ENCODE data around the gene MYT1. TPM values are rescaled to one million over a fixed set of nuclear protein-coding genes. Genes with fewer than 3 reads are reported as not detected.

Gene MYT1
- total RNA-seq, 4 donors from 2014 or later: not detected

- Histone ChIP-seq H3K27me3 (peaks cover 0 to 56% (median 3%) of the 10 kb centered on the region in 4 donors), H3K9me3 (no peaks in the 10 kb centered on the region), H3K4me1 (no peaks in the 10 kb centered on the region), H3K4me3 (no peak overlapping the region), H3K36me3 (no peaks in the 10 kb centered on the region), H3K27ac (replicated peaks in 1 of 4) (no peak overlapping the region)
- WGBS: 64% methylated on average over 20 of the region's 24 CpGs
- intact Hi-C loops (cut with DNase I): no loop called here
- DNase-seq (ENCODE audit: extremely low spot score): no peak
- TF ChIP-seq CTCF (IDR thresholded peaks at IDR 0.05): no peak
- TF ChIP-seq EP300 (IDR thresholded peaks at IDR 0.05): no peak
- no peak for TF ChIP-seq POLR2AphosphoS5 (IDR thresholded peaks at IDR 0.05)
- no peak for TF ChIP-seq POLR2A (IDR thresholded peaks at IDR 0.05; ENCODE audit: low read depth)
Measured at GRCh38 chr20:64151633-64152530, 12.4 kb upstream of the MYT1 start.

- Histone ChIP-seq H3K27me3 (peaks cover 0 to 56% (median 3%) of the 10 kb centered on the region in 4 donors), H3K36me3 (no peaks in the 10 kb centered on the region), H3K27ac (replicated peaks in 1 of 4) (no peak overlapping the region), H3K4me3 (no peak overlapping the region), H3K4me1 (no peaks in the 10 kb centered on the region), H3K9me3 (no peaks in the 10 kb centered on the region)
- no peak for TF ChIP-seq CTCF (IDR thresholded peaks at IDR 0.05)
- TF ChIP-seq POLR2AphosphoS5 (IDR thresholded peaks at IDR 0.05): no peak
- no peak for TF ChIP-seq EP300 (IDR thresholded peaks at IDR 0.05)
- TF ChIP-seq POLR2A (IDR thresholded peaks at IDR 0.05; ENCODE audit: low read depth): no peak
- DNase-seq (ENCODE audit: extremely low spot score): no peak
- intact Hi-C loops (cut with DNase I): no loop called here
- 83% methylated on average over 8 of the region's 9 CpGs for WGBS
Measured at GRCh38 chr20:64152906-64153305, 11.3 kb upstream of the MYT1 start.

DNA sequence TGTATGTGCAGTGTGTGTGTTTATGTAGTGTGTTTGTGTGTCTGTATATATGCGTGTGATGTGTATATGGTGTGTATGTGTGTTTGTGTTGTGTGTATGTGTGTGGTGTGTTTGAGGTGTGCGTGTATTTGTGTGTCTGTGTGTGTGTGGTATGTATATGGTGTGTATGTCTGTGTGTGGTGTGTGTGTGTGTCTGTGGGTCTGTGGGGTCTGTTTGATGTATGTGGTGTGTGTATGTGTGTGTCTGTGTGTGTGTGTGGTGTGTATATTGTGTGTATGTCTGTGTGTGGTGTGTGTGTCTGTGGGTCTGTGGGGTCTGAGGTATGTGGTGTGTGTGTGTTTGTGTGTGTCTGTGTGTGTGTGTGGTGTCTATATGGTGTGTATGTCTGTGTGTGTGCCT is 10.8 kb upstream of the MYT1 start:
- TF ChIP-seq POLR2AphosphoS5 (IDR thresholded peaks at IDR 0.05) (no peak), EP300 (IDR thresholded peaks at IDR 0.05) (no peak), CTCF (IDR thresholded peaks at IDR 0.05) (no peak), POLR2A (IDR thresholded peaks at IDR 0.05; ENCODE audit: low read depth) (no peak)

GRCh38 chr20:64153861-64154589 is 10.2 kb upstream of the MYT1 start:
- no peak for TF ChIP-seq CTCF (IDR thresholded peaks at IDR 0.05)
- Histone ChIP-seq H3K9me3 (no peaks in the 10 kb centered on the region), H3K27ac (replicated peaks in 1 of 4) (no peak overlapping the region), H3K4me1 (no peaks in the 10 kb centered on the region), H3K36me3 (no peaks in the 10 kb centered on the region), H3K27me3 (peaks cover 0 to 67% (median 5%) of the 10 kb centered on the region in 4 donors), H3K4me3 (no peak overlapping the region)
- intact Hi-C loops (cut with DNase I): no loop called here
- 82% methylated on average over 20 of the region's 20 CpGs for WGBS
- no peak for DNase-seq (ENCODE audit: extremely low spot score)

More for the DNA sequence above, 10.8 kb upstream of the MYT1 start:
- WGBS: 60% methylated on average over 2 of the region's 2 CpGs
- Histone ChIP-seq H3K27me3 (peaks cover 0 to 61% (median 3%) of the 10 kb centered on the region in 4 donors), H3K4me3 (no peak overlapping the region), H3K4me1 (no peaks in the 10 kb centered on the region), H3K9me3 (no peaks in the 10 kb centered on the region), H3K27ac (replicated peaks in 1 of 4) (no peak overlapping the region), H3K36me3 (no peaks in the 10 kb centered on the region)
- intact Hi-C loops (cut with DNase I): no loop called here
- no peak for DNase-seq (ENCODE audit: extremely low spot score)
